ENCODE data around the gene GPHA2. TPM values are rescaled to one million over a fixed set of nuclear protein-coding genes. Genes with fewer than 3 reads are reported as not detected.

The GPHA2 gene
- total and polyA plus RNA-seq, 2 donors (not counting 1 experiment from before 2014, with no cell fraction given), result not detected

DNA sequence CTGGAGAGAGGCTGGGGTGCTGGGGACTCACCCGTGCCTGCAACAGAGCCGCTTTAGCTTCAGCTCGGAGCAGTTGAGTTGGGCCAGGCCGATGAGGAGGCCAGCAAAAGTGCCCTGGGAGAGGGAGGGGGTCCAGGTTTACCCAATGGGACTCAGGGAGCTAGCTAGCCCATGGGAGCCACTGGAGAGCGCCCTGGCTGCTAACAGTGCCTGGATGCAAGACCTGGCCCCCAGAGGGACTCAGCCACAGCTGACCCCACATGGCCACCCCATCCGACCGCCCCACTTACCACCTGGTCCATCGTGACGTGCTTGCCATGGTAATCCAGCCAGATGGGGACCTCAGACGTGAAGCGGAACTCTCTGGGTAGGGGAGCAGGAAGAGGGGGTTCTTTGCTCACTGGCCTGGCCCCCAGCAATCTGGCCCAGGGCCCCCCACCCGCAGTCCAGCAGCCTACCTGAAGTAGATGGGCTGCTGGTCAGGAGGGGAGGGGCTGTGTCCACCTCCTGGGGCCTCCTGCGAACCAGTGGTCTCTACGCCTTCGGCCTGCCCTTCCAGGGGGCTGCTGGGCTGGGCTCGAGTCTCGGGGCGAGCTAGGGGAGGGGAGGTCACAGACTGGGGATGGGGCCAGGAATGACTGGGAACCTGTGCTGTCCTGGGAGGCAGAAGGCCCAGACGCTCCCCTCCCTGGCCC, 38.2 kb downstream of the GPHA2 start:
- peaks cover 15% of the 10 kb centered on the region for H3K36me3 ChIP-seq (ENCODE audit: control insufficient read depth, insufficient read depth, low read length)
- no peaks in the 10 kb centered on the region for H3K27me3 ChIP-seq (ENCODE audit: control insufficient read depth, insufficient read depth, low read length)
- H3K27ac ChIP-seq (ENCODE audit: insufficient read depth, low read length), result no peak overlapping the region
- no peaks in the 10 kb centered on the region for H3K79me2 ChIP-seq (ENCODE audit: control insufficient read depth, insufficient read depth, low read length)
- H2AFZ ChIP-seq (ENCODE audit: low read length), result no peak overlapping the region
- H3K4me2 ChIP-seq (ENCODE audit: extremely low read depth, insufficient read depth, low read length), result no peak overlapping the region
- no peaks in the 10 kb centered on the region for H3K9me3 ChIP-seq (ENCODE audit: control insufficient read depth, insufficient read depth, low read depth, low read length)
- TF ChIP-seq, protein P1, sequence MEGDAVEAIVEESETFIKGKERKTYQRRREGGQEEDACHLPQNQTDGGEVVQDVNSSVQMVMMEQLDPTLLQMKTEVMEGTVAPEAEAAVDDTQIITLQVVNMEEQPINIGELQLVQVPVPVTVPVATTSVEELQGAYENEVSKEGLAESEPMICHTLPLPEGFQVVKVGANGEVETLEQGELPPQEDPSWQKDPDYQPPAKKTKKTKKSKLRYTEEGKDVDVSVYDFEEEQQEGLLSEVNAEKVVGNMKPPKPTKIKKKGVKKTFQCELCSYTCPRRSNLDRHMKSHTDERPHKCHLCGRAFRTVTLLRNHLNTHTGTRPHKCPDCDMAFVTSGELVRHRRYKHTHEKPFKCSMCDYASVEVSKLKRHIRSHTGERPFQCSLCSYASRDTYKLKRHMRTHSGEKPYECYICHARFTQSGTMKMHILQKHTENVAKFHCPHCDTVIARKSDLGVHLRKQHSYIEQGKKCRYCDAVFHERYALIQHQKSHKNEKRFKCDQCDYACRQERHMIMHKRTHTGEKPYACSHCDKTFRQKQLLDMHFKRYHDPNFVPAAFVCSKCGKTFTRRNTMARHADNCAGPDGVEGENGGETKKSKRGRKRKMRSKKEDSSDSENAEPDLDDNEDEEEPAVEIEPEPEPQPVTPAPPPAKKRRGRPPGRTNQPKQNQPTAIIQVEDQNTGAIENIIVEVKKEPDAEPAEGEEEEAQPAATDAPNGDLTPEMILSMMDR (conservative IDR thresholded peaks at IDR 0.05 in 1 of 2, IDR thresholded peaks at IDR 0.05 in 1 of 2; ENCODE audit: low read depth in 1 of 2, low read length in 2 of 2), result no peak
- TF ChIP-seq EZH2 (IDR thresholded peaks at IDR 0.05; ENCODE audit: low read length, missing control alignments), result no peak
- no peak overlapping the region for H3K9ac ChIP-seq (ENCODE audit: insufficient read depth, low read length)
- H3K4me3 ChIP-seq (replicated peaks in 1 of 4; ENCODE audit: control extremely low read depth in 1 of 4, insufficient read depth in 1 of 4, low read depth in 3 of 4, low read length in 4 of 4), result no peak overlapping the region
- DNase-seq (ENCODE audit: low read depth in 2 of 2), result no peak
- no peaks in the 10 kb centered on the region for H3K4me1 ChIP-seq (ENCODE audit: control insufficient read depth, extremely low read depth, insufficient read depth, low read length)
- H4K20me1 ChIP-seq (ENCODE audit: control insufficient read depth, extremely low read depth, insufficient read depth, low read length), result no peaks in the 10 kb centered on the region

DNA sequence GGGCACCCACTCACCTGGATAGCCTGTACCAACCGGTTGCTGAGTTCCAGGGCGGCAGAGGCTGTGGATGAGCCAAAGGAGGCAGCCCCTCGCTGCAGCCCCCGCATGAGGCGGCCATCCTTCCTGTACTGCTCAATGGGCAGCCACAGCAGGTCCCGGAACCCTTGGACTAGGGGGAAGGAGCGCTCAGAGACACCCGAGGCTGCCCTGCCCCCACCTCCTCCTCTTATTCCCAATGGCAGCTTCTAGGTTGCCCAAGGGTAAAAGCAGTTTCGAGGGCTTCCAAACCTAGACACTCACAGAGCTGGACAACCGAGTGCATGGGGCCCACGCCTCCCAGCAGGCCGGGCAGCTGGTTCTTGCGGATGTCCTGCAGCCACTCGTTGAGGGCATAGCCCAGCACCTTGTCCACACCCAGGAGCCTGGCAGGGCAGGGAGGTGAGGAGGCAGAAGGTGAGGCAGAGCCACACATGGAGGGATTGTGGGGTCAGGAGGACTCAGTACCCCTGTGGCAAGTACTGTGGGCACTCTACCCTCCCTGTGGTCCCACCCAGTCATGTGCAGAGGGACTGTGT, 39.2 kb downstream of the GPHA2 start:
- H3K27ac ChIP-seq (ENCODE audit: insufficient read depth, low read length), result no peak overlapping the region
- no peak overlapping the region for H3K4me2 ChIP-seq (ENCODE audit: extremely low read depth, insufficient read depth, low read length)
- H3K4me1 ChIP-seq (ENCODE audit: control insufficient read depth, extremely low read depth, insufficient read depth, low read length), result no peaks in the 10 kb centered on the region
- H3K4me3 ChIP-seq (replicated peaks in 1 of 4; ENCODE audit: control extremely low read depth in 1 of 4, insufficient read depth in 1 of 4, low read depth in 3 of 4, low read length in 4 of 4), result no peak overlapping the region
- no peaks in the 10 kb centered on the region for H3K27me3 ChIP-seq (ENCODE audit: control insufficient read depth, insufficient read depth, low read length)
- no peaks in the 10 kb centered on the region for H4K20me1 ChIP-seq (ENCODE audit: control insufficient read depth, extremely low read depth, insufficient read depth, low read length)
- no peaks in the 10 kb centered on the region for H3K9me3 ChIP-seq (ENCODE audit: control insufficient read depth, insufficient read depth, low read depth, low read length)
- no peaks in the 10 kb centered on the region for H3K79me2 ChIP-seq (ENCODE audit: control insufficient read depth, insufficient read depth, low read length)
- no peak overlapping the region for H3K9ac ChIP-seq (ENCODE audit: insufficient read depth, low read length)
- TF ChIP-seq, protein P1 (conservative IDR thresholded peaks at IDR 0.05 in 1 of 2, IDR thresholded peaks at IDR 0.05 in 1 of 2; ENCODE audit: low read depth in 1 of 2, low read length in 2 of 2), result no peak
- TF ChIP-seq EZH2 (IDR thresholded peaks at IDR 0.05; ENCODE audit: low read length, missing control alignments), result no peak
- peaks cover 11% of the 10 kb centered on the region for H3K36me3 ChIP-seq (ENCODE audit: control insufficient read depth, insufficient read depth, low read length)
- no peak for DNase-seq (ENCODE audit: low read depth in 2 of 2)
- no peak overlapping the region for H2AFZ ChIP-seq (ENCODE audit: low read length)

DNA sequence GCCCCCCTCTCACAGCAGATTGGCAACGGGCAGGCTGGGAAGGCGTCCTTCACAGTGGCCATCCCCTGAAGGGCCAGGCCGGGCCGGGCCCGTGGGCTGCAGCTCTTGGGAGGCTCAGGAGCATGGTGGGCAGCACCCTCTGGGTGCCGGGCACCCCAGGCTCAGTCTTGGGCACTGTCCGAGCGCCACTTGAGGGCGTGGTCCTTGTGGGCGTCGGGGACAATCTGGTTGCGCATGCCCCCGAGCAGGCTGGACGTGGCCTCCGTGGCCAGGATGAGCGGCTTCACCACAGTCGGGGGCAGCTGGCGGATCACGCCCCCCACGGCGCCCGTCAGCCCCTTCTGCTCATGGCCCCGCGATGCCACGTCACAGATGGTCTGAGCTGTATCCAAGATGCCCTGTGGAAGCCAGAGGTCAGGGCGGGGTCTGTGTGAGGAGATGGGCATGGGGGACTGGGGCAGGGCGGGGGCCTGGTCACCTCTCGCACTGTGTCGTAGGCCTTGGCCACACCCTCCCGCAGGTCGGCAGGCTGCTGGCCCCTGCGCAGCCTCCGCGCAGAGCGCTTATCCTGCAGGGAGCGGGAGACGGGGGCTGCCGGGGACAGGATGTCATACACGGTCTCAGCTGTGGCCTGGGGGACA, 40.8 kb downstream of the GPHA2 start:
- Histone ChIP-seq H3K4me2 (ENCODE audit: extremely low read depth, insufficient read depth, low read length) (no peak overlapping the region), H3K27ac (ENCODE audit: insufficient read depth, low read length) (no peak overlapping the region), H4K20me1 (ENCODE audit: control insufficient read depth, extremely low read depth, insufficient read depth, low read length) (no peaks in the 10 kb centered on the region), H3K4me1 (ENCODE audit: control insufficient read depth, extremely low read depth, insufficient read depth, low read length) (no peaks in the 10 kb centered on the region), H3K9ac (ENCODE audit: insufficient read depth, low read length) (no peak overlapping the region), H2AFZ (ENCODE audit: low read length) (no peak overlapping the region), H3K27me3 (ENCODE audit: control insufficient read depth, insufficient read depth, low read length) (no peaks in the 10 kb centered on the region), H3K36me3 (ENCODE audit: control insufficient read depth, insufficient read depth, low read length) (peaks cover 8% of the 10 kb centered on the region), H3K4me3 (replicated peaks in 1 of 4; ENCODE audit: control extremely low read depth in 1 of 4, insufficient read depth in 1 of 4, low read depth in 3 of 4, low read length in 4 of 4) (no peak overlapping the region), H3K9me3 (ENCODE audit: control insufficient read depth, insufficient read depth, low read depth, low read length) (no peaks in the 10 kb centered on the region), H3K79me2 (ENCODE audit: control insufficient read depth, insufficient read depth, low read length) (no peaks in the 10 kb centered on the region)
- TF ChIP-seq, protein P1 (conservative IDR thresholded peaks at IDR 0.05 in 1 of 2, IDR thresholded peaks at IDR 0.05 in 1 of 2; ENCODE audit: low read depth in 1 of 2, low read length in 2 of 2), result no peak
- no peak for TF ChIP-seq EZH2 (IDR thresholded peaks at IDR 0.05; ENCODE audit: low read length, missing control alignments)
- no peak for DNase-seq (ENCODE audit: low read depth in 2 of 2)
